ENCODE results near the gene NTM.
"Not testable (repeated sequence)": the region's sequence is repeated elsewhere in the genome, so short reads cannot be mapped to it uniquely, and the experiment has no call there.

Gene NTM

DNA sequence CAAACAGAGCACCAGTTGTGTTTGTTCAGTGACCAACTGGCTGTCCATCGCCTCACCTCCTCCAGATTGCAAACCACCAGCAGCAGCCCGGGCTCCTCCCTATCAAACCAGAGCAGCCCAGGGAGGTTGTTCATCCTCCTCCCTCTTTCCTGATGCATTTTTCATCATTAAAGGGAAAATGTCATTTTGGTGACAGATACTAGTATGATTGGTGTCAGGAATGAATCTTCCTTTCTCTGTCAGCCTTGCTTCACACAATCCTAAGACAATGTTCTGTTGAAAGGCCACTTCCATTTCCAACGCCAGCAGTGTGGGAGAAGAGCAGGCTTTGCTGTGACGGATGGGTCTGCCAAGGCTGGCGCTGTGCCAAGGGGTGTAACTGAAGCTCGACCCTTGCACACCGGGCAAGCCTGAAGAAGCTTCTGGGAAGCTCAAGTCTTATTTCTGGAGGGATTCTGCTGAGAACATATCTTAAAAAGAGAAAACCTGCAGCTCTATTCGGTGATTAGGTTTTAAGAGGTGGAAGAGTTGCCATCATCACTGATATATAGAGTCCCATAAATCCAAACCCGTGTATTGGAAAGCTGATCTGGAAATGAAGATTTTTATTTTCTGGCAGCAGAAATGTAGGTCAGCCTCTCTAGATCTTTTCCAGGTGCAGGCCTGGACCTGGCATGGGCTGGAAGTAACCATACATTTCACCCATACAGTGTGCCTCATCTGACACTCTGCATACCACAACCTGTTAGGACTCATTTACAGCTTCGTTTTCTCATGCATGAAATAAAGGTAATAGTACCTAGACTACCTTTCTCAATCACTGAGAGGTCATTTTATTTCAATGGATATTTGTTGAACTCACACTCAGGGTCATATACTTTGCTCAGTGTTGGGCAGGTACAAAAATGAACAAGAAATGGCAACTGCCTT lies 524.5 kb downstream of the NTM start:
- DNase-seq (ENCODE audit: low read depth) = no peak

DNA sequence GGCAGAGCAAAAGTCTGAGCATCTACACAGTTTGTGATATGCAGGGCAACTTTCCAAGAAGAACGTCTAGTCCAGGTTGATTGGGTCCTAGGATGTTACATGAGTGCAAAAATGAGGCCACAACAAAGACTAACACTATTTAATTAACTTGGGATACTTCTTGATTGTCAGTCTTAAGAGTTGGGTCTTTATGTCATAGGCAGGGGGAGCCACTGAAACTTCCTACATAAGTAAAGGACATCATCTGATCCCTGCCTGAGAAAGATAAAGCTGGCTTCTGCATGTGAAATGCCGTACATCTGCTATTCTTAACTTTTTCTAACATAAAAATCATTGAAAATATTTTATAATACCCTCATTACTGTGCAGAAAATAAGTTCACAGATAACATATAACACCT lies 525.5 kb downstream of the NTM start:
- no peak for DNase-seq (ENCODE audit: low read depth)

DNA sequence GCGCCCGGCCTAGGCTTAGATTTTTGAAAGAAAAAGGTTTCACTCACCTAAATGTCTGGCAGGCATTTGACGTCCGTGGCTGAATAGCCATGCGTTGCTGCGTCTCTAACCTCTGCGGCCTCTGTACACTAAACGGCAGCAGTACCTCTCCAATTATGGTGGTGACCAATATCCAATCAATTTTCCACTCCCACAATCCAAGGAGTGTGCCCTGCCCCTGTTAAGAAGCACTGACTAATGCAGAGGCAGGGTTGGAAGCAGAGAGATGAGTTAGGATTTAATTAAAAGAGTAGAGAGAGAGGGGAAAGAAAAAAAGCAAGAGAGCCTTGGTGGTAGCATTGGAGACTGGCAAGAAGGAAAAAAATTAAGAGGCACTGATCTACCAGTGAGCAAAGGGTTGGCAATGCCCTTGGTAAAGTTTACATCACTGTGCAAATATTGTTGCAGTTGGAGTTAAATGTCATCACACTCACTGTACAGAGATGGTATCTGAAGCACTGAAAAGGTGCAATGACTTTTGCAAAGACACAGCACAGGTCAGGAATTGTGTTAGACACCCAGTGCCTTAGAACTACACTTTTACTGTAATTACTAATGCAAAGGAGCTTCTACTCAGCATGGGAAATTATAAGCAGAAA lies 526.7 kb downstream of the NTM start:
- DNase-seq (ENCODE audit: low read depth) = no peak

DNA sequence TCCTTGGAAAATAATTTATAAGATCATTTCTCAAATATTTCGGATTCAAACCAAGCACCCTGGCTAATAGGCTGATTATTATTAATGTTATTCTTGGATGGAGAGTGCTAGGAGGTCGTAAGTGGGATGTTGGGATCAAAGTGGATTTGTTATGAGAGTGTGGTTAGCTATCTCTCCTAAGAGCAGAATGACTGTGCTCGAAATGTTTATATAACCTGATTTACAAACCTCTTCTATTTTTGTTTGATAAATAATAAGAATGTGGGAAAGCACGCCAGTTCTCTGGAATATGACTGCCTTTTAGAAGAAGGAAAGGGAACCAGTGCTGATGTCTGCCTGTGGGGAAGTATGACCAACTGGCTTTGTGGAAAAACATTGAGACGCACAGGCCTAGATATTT lies 527.5 kb downstream of the NTM start:
- DNase-seq (ENCODE audit: low read depth) = no peak

DNA sequence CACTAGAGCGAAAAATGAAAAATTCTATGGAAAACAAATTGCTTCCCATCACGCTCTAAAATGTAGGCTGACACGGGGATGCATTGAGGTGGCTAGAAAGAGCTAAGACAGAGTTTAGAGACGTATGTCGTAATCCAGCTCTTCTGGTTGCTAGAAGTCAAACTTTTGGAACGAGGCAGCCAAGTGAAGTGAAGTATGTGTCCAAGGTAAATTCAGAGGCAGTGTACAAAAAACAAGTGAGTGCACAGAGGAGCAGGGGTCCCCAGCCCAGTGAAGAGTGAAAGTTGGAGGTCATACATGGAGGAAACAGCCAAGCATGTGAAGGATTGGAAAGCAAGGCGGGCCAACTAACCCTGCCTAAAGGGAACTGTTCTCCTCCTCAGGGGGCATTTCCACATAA lies 528.5 kb downstream of the NTM start:
- no peak for DNase-seq (ENCODE audit: low read depth)

DNA sequence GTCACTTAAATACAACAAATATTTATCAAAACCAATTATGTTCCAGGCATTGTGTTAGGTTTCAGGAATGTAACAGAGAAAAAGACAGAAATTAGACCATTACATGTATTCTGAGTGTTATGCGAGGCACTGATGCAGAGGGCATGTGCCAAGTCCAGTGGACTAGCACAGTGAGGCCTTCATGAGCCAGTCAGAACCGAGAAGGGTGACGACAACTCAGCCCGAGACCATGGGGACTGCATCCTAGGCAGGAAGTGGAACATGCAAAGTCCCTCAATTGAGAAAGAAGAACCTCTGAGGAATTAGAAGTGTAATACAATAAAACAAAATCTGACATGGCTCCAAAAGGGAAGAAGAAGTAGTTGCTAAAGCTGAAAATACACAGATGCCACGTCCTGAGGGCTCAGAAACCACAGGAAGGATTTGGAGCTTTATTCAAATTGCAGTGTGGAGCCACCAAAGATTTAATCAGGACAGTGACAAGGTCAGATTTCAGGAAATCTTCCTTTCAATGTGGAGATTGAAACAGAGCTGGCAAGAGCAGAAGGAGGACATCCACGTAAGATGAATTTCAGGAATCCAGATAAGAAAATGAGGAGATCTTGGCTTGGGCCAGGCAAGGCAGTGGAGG lies 529.6 kb downstream of the NTM start:
- DNase-seq (ENCODE audit: low read depth) = no peak

DNA sequence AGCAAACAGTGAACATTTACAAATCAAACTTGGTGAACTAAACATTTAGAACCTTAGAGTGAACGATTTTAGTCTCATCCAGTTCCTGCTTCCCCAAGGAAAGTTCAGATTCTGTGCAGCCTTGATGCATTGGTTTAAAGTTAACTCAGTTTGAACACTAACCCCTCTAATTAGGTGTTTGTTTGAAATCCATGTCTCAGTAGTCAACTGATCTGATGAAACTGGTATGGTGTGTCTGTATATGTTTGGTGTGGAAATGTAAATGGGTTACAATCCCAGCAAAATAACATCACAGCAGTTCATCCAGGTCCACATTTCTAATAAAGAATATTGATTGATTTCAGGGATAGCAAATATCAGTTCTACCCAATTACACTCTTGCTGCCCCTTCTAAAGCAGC lies 532.0 kb downstream of the NTM start:
- no peak for DNase-seq (ENCODE audit: low read depth)

DNA sequence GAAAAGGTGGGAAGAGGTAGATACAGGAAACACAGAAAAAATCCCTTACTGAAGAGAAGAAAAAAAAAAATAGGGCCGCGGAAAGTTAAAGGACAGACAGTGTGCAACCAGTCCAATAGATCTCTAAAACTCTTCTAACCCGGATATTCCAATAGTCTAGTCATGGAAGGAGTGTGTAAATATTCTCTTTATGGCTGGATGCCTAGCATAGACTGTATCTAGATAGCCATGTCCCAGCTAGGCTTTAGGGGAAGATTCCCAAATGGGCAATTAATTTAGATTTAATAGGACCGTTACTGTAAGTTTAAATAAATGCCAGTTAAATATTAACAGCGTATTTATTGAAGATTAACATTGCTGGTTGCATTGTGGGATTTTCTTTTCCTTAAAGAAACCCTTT lies 532.7 kb downstream of the NTM start:
- no peak for DNase-seq (ENCODE audit: low read depth)

DNA sequence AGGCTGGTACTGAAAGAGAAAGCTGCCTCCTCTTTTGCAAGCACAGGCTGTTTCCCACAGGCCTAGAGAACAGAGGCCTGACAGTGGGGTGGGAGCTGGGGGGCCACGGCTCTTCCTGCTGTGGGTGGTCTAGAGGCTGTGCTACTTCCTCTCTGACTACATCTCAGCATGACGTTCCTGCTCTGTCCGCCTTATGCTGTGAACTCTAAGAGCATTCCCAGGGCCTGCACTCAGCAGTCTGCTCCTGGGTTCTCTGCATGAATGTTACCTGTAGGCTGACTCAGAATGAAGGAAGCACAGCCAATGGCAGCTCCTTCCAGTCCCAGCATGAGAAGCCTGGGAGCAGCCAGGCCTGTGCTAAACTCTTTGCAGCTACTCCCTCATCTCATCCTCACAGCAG lies 534.3 kb downstream of the NTM start:
- DNase-seq (ENCODE audit: low read depth) = no peak

DNA sequence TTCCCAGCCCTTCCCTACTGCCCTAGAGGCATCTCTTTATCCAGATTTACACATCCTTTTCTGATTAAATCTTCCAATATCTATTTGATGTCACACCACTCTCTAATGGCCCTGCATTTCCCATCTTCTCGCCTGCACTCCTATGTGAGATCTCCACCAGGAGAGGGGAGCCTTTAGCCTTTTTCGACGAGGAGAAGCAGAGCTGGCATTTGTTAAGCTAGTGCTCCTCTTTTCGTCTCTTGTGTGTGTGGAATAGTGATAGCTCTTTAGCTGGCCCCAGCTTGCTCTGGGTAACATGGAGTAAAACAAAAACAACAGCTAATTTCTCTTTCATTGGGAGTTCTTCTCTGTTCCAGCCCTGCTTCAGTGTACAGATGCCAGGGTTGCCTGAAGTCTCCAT lies 536.5 kb downstream of the NTM start:
- DNase-seq (ENCODE audit: low read depth) = no peak

DNA sequence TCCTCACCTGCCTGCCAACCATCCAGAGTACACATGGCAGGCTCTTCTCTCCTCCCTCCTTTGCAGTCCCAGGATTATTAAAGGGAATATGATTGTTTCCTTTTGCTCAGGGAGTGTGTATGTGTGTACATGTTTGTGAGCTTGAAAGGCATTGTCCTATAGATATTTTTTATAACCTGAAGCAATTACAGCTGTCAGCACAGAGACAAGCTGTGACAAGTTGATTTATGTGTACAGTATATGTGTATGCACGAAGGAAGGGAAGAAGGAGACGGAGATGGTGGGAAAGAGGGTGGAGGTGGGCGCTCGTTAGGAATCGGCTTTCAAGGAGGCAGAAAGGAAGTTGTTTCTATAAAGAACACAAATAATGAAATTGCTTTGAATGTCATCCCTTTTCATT lies 537.0 kb downstream of the NTM start:
- no peak for DNase-seq (ENCODE audit: low read depth)

DNA sequence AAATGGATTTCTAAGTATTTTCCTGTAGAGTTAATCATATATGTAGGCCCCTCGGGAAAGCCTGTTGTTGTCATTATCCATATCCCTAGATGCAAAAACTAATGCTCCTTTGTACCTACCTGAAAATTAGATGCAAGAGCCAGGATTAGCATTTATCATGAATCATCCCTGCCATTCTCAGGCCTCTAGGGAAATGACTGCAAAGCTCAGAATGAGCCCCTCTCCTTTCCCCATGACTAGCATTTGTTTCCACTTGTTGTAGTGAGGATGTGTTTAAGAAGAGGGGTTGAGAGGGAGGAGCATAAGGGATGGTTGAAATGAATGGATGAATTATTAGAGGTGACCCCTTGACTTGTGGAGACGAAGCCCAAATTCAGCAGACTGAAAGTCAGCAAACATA lies 537.9 kb downstream of the NTM start:
- DNase-seq (ENCODE audit: low read depth) = no peak

DNA sequence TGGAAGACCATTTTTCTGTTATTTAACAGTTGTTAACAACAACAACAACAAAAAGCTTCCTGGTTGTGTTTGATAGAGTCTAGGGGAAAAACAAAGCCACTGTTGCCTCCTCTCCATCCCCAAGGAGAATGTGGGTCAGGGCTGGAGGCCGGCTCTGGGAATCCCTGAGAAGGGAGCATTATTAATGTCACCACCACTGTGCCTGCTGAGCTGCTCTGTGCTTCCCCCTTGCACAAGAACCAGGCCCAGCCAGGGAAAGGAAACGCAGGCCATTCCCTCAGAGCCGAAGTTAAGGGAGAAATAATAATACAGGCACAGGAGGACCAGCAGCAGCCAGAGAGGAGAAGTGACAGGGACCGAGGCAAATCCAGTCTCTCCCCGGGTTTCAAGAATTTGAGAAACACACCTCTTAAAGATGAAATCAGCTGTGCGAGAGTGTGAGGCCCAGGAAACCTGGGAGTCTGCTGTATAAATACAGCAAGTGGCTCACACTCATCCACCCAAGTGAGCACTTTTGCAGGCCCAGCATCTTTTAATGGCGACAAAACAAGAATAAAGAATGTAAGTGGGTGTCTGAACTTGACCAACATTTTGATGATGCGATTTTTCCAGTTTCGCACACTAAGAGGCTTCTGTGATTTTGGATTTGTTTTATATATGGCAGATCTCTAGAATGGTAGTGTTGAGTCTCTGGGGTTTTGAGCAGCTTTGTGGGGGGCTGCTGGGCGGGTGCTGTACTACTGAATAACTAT lies 539.2 kb downstream of the NTM start:
- no peak for DNase-seq (ENCODE audit: low read depth)

DNA sequence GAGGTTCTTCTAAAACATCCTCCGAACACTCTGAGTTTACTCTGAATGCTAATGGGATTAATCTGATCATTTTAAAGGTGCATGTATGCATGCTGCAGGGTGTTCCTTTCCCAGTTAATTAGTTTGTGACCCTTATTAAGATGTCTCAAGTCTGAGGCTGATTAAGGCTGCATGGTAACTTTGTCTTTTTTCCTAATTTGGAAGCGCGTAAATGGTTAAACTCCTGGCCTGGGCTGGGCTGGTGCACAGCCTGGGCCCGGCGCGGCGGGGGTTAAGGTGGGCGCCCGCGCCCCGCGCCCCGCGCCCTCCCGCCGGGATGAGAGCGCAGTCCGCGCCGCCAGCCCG lies 539.7 kb downstream of the NTM start:
- DNase-seq (ENCODE audit: low read depth) = no peak

DNA sequence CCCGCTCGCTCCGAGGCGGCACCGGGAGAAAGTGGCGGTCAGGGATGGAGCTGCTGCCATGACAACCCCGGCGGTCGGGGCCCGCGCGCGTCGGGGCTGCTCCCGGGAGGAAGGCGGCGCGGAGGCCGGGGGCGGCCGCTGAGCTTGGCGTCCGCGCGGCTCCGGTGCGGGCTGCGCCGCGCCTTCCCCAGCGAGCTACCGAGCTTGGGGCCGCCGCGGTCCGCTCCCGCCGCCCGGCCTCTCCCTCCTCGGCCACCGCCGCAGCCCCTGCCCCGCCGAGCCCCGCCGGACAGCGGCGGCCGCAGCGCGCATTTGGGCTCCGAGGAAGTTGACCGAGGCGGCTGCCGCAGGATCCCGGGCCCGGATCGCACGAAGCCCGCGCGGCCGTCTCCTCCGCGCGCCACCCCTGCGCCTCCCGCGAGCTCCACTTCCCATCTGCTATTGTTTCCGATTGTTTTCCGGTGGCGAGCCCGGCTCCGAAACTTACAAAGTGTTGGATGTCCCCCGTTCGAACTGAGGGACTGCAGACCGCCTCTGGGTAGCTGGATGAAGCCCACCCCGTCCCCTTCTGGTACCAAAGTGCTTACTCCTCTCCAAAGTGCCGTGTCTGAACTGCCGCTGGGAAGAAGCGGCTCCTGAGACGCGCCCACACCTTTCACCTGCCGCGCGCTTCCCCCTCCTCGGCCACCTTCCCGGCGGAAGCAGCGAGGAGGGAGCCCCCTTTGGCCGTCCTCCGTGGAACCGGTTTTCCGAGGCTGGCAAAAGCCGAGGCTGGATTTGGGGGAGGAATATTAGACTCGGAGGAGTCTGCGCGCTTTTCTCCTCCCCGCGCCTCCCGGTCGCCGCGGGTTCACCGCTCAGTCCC lies 540.3 kb downstream of the NTM start:
- no peak for DNase-seq (ENCODE audit: low read depth)

DNA sequence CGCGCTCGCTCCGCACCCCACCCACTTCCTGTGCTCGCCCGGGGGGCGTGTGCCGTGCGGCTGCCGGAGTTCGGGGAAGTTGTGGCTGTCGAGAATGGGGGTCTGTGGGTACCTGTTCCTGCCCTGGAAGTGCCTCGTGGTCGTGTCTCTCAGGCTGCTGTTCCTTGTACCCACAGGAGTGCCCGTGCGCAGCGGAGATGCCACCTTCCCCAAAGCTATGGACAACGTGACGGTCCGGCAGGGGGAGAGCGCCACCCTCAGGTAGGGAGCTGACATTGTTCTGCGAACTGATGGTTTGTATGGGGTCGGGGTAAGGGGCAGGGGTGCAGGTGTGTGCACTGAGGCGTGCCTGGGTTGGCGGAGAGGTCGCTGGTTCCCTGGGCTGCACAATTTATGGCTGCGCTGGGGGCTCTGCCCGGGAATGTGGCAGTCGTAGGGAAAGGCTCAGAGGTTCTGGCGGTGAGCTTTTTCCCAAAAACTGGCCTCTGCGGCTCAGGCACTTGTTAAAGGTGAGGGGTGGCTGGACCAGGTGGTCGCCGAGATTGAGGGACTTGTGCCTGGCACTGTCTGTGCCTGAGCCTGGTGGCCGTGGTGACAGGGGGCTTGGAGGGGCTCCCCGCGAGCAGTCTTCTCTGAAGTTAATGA lies 541.1 kb downstream of the NTM start:
- DNase-seq (ENCODE audit: low read depth) = not testable (repeated sequence)

DNA sequence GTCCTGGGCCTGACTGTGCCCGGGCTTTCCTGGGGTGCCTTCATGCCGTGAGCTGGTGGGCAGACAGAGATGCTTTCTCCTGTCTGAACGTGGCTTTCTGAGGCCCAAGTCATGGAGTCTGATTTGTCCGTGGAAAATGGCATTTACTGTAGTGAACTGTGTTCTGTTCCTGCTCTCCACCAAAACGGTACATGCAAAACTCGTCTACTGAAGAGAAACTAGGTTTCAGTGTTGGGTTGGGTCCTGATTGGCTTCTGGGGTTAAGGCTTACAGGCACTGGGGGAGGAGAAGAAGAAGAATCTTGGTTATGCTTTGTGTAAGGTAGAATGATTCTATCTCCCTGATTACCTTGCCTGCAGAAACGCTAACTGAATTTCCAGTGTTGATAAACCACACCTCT lies 541.7 kb downstream of the NTM start:
- no peak for DNase-seq (ENCODE audit: low read depth)

DNA sequence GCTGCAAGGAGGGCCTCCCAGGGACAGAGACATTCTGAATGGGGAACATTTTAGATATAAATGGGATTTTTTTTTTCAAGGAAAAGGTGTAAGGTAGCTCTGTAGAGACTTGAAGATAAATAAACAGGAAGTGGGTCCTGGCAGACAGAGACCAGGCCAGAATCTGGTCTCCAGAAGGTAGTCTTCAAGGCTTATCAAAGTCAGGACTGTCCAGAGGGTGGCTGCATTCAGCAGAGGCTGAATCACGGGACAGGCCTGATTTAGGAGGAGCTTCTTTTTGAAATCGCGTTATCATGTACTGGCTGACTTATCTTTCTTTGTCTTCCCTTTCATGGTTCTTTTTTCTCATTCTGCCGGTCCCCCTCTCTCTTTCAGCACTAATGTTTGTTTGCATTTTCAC lies 542.9 kb downstream of the NTM start:
- DNase-seq (ENCODE audit: low read depth) = no peak

DNA sequence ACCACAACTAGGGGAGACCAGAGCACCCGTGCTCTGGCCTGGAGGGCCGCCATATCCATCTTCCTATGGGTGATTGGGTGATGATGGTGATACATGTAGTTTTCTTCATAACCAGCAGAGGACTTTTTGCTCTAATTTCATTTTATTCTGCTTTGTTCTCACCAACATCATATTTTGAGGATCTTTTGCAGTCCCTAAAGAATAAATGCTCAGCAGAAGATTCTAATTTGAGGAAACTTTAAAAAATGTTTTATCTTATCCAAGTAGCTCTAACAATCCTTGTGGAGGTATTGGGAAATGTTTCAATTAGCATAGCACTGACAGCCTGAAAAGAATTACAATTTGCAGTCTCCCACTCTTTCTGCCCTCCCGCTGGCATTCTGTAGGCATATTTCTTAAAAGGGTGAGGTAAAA lies 544.0 kb downstream of the NTM start:
- DNase-seq (ENCODE audit: low read depth) = no peak

DNA sequence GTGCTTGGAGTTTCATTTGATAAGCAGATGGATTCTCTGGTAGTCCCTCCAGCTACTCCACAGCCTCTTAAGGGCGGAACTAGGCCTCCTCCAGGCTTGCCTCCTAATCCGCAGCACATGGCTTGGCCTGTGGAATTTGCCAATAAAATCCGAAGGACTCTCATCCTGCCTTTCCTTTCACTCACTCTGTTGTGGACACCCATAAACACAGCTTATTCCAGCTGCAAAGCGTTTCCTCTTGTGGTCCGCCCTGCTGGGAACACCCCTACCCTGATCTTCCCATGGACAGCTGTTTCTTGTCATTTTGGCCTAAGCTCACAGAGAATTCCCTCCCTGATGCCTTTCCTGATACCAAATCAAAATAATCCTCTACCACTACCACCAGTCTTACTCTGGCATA lies 546.2 kb downstream of the NTM start:
- no peak for DNase-seq (ENCODE audit: low read depth)

Measured in stimulated activated CD8-positive, alpha-beta memory T cell treated with anti-CD3 and anti-CD28 coated beads, Interleukin-15, amount 100 ng/mL, for 24 hours (primary cell).